ENCODE measurements around the gene PPP3CA.

Gene PPP3CA

GRCh38 chr4:101286663-101287062 lies 60.7 kb downstream of the PPP3CA start:
- DNase-seq: no peak

- no peak for DNase-seq
Observed at GRCh38 chr4:101285985-101286384, 61.3 kb downstream of the PPP3CA start.

- DNase-seq: no peak
Observed at GRCh38 chr4:101284546-101284945, 62.8 kb downstream of the PPP3CA start.

- DNase-seq: no peak
Observed at GRCh38 chr4:101283434-101283833, 63.9 kb downstream of the PPP3CA start.

- DNase-seq: peak in 1 of 5 donors; percentile 9
Observed at GRCh38 chr4:101282076-101282844, 65.1 kb downstream of the PPP3CA start.

GRCh38 chr4:101280866-101281600 lies 66.3 kb downstream of the PPP3CA start:
- DNase-seq: no peak

GRCh38 chr4:101279377-101279871 lies 67.9 kb downstream of the PPP3CA start:
- peak in 1 of 5 donors; percentile 32 for DNase-seq

GRCh38 chr4:101277671-101278070 lies 69.7 kb downstream of the PPP3CA start:
- DNase-seq: no peak

- DNase-seq: no peak
Observed at GRCh38 chr4:101276661-101277060, 70.7 kb downstream of the PPP3CA start.

- no peak for DNase-seq
Observed at GRCh38 chr4:101274888-101275752, 72.2 kb downstream of the PPP3CA start.

GRCh38 chr4:101271516-101271915 lies 75.8 kb downstream of the PPP3CA start:
- no peak for DNase-seq

GRCh38 chr4:101269682-101270081 lies 77.6 kb downstream of the PPP3CA start:
- no peak for DNase-seq

- DNase-seq: no peak
Observed at GRCh38 chr4:101265816-101266172, 81.5 kb downstream of the PPP3CA start.

- DNase-seq: no peak
Observed at GRCh38 chr4:101264993-101265815, 82.1 kb downstream of the PPP3CA start.

- DNase-seq: no peak
Observed at GRCh38 chr4:101264512-101264911, 82.8 kb downstream of the PPP3CA start.

- no peak for DNase-seq
Observed at GRCh38 chr4:101262683-101263082, 84.6 kb downstream of the PPP3CA start.

GRCh38 chr4:101259876-101260275 lies 87.5 kb downstream of the PPP3CA start:
- peak in 1 of 5 donors; percentile 17 for DNase-seq

- DNase-seq: no peak
Observed at GRCh38 chr4:101258883-101259282, 88.4 kb downstream of the PPP3CA start.

GRCh38 chr4:101256222-101256621 lies 91.1 kb downstream of the PPP3CA start:
- DNase-seq: no peak

- DNase-seq: no peak
Observed at GRCh38 chr4:101254776-101255175, 92.5 kb downstream of the PPP3CA start.

GRCh38 chr4:101253121-101253520 lies 94.2 kb downstream of the PPP3CA start:
- DNase-seq: no peak

GRCh38 chr4:101252721-101253120 lies 94.6 kb downstream of the PPP3CA start:
- no peak for DNase-seq
